NB4 (cell line): ENCODE measurements around the gene MOB2.

Source experiments
- CTCF ChIP-seq: IDR thresholded peaks from one replicate; pipeline ENCODE4 v1.5.1; 2012; ENCODE audit warnings: low read depth, low read length
- MAX ChIP-seq: IDR thresholded peaks from 2 replicates; pipeline ENCODE4 v1.6.1; 2011; ENCODE audit warnings: low read depth, low read length
- POLR2A ChIP-seq: IDR thresholded peaks from 2 replicates; pipeline ENCODE4 v1.6.1; 2011; ENCODE audit warnings: mild to moderate bottlenecking; ENCODE audit not compliant: insufficient read length; ENCODE audit errors: extremely low read depth

GRCh38 chr11:1433568-1433967 lies 53.0 kb downstream of the MOB2 start:
- TF ChIP-seq CTCF (no peak), POLR2A (no peak), MAX (no peak)
